NCI-H128 (cell line): ENCODE data around the gene KIF26B.

Experiments used
- DNase-seq: peaks from one replicate; lab custom pipeline; 2025; ENCODE audit not compliant: unreplicated experiment; lab: John Stamatoyannopoulos, UW

KIF26B gene

GRCh38 chr1:245168906-245169305 is 14.1 kb downstream of the KIF26B start:
- DNase-seq: no peak

GRCh38 chr1:245169376-245169775 is 14.6 kb downstream of the KIF26B start:
- no peak for DNase-seq

GRCh38 chr1:245172026-245172425 is 17.2 kb downstream of the KIF26B start:
- DNase-seq: no peak

GRCh38 chr1:245172829-245173228 is 18.0 kb downstream of the KIF26B start:
- DNase-seq: no peak

- DNase-seq: no peak
Observed at GRCh38 chr1:245173446-245174211, 18.8 kb downstream of the KIF26B start.

- DNase-seq: no peak
Observed at GRCh38 chr1:245177071-245177900, 22.5 kb downstream of the KIF26B start.

- no peak for DNase-seq
Observed at GRCh38 chr1:245179706-245180105, 24.9 kb downstream of the KIF26B start.

GRCh38 chr1:245180496-245181157 is 25.8 kb downstream of the KIF26B start:
- DNase-seq: no peak

- no peak for DNase-seq
Observed at GRCh38 chr1:245181158-245181517, 26.4 kb downstream of the KIF26B start.

- no peak for DNase-seq
Observed at GRCh38 chr1:245182028-245182427, 27.2 kb downstream of the KIF26B start.

- DNase-seq: no peak
Observed at GRCh38 chr1:245183429-245183828, 28.6 kb downstream of the KIF26B start.

- no peak for DNase-seq
Observed at GRCh38 chr1:245184779-245185178, 30.0 kb downstream of the KIF26B start.

- DNase-seq: no peak
Observed at GRCh38 chr1:245188403-245188802, 33.6 kb downstream of the KIF26B start.

- no peak for DNase-seq
Observed at GRCh38 chr1:245195398-245195797, 40.6 kb downstream of the KIF26B start.

- no peak for DNase-seq
Observed at GRCh38 chr1:245197121-245197520, 42.3 kb downstream of the KIF26B start.

GRCh38 chr1:245197911-245198379 is 43.2 kb downstream of the KIF26B start:
- DNase-seq: no peak

- DNase-seq: no peak
Observed at GRCh38 chr1:245198748-245199516, 44.1 kb downstream of the KIF26B start.

GRCh38 chr1:245200146-245200545 is 45.4 kb downstream of the KIF26B start:
- DNase-seq: no peak

- DNase-seq: no peak
Observed at GRCh38 chr1:245201201-245201600, 46.4 kb downstream of the KIF26B start.

- no peak for DNase-seq
Observed at GRCh38 chr1:245201827-245202226, 47.0 kb downstream of the KIF26B start.

GRCh38 chr1:245205396-245205795 is 50.6 kb downstream of the KIF26B start:
- DNase-seq: no peak
